ENCODE measurements around the gene CA7.

Gene CA7

DNA sequence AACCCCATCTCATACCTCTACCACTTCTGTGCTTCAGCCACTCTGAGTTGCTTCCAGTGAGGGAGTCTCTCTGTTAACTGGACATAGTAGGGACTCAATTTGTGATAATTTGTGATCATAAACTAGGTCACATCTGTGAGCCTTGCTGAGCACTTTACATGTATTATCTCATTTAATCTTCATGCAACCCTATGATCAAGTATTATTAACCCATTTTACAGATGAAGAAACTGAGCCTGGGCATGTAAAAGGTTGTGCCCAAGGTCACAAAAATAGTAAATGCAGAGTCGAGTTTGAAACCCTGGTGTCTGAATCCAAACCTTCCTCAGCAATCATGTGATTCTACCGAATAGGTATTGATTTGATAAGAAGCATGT, 54.7 kb downstream of the CA7 start:
- no peak for DNase-seq (ENCODE audit: low read depth)

DNA sequence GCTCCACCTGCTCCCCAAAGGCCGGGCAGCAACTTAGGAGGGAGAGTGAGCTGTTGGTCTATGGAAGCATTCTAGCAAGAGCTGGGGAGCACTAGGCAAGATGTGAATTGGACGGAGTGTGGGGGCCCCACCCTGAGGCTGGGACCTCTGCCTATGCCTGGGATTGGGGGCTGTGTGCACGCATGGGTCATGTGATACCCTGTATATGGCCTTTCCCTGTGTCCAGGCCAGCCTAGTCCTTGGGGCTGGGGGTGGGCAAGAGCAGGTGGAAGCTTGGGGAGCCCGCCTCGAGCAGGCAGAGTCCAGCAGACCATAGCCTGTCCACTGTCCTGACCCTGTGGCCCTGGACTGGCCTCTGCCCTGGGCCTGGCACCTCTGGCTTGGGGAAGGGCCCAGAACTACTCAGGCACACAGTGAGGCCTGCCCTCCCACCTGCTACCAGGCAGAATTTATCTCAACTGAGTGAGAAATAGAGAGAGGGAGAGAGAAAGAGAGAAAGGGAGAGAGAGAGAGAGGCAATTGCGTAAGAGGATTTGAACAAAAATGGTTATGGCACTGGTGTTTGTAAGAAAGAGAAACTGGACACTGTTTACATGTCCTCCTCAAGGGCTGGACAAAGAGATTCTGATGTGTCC, 55.2 kb downstream of the CA7 start:
- DNase-seq (ENCODE audit: low read depth), result peak; percentile 78

DNA sequence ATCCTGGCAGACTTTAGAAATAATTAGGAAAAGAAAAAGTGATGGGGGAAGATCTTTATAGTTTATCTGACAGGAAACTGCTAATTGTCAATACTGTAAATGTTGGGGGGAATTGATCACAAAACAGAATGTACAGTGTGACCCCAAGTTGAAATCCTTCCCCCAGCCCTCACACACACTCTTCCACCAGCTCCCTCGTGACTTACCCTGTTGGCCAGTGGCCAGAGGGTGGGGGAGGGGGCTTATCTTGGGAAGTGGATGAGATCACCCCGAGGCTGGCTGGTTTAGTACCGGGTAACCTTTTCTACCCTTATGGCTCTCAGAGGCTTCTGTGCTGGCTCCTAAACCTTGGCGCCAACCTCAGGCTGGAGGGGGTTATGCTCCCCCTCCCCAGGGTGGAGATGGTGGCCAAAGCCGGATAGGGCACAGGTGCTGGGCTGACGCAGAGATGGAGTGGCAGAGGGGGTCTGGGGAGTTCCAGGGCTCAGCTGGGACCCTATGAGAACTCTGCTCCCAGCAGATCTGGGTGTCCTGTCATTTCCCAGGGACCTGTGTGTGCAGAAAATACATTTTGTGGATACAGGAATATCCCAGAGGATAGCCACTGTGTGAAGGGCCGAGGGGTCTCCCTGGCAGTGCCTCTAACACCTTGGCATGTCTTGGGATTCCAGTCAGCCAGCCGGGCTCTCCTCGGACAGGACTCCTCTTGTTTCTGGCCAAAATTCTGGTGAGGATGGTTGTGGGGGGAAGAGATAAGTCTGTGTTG, 55.9 kb downstream of the CA7 start:
- peak; percentile 84 for DNase-seq (ENCODE audit: low read depth)

DNA sequence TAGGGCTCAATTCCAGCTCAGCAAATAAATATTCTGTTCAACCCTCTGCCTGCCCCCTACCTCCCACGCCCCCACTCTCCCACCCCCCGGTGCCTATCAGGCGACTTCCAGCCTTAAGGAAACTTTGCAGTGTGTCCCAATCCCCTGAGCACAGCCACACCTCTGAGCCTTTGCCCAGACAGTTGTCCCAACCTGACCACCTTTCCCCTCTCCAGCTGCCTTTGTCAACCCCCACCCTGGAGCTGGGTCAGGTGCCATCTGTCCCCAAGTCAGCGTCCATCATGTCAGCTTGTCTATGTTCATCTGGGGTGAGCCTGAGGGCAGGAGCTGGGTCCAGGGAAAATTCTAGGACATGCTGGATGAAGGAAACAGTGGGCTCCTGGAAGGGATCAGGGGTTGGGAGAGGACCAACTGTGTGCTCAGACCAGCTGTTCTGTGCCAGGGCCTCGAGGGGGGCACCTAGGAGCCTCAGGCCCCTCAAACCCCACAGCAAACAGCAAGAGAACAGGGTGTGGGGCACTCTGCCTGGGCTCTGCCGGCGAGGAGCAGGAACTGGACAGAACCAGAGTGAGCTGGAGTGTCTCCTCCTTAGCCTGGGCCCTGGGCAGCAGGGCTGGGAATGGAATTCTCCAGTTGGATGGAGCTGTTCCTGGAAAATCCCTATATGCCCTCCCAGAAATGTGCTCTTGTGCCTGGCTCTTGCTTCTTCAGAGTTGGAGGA, 56.7 kb downstream of the CA7 start:
- DNase-seq (ENCODE audit: low read depth), result no peak

DNA sequence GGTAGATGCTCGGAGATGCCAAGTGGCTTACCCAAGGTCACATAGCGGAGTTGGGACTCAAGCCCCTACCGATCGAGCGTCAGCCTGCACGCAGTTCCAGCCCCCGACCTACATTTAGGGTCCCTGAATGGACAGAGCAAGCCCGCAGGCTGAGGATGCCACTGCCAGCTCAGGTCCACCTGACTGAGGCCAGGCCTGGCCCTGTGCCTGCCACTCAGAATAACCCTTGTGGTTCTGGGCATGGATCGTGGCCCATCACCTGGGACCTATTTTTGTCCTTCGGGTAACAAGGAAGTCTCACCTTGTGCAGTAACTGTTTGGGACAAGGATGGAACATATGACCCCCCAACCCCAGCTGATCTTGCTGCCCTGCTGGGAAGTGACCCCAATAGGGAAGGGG, 57.4 kb downstream of the CA7 start:
- DNase-seq (ENCODE audit: low read depth), result no peak

DNA sequence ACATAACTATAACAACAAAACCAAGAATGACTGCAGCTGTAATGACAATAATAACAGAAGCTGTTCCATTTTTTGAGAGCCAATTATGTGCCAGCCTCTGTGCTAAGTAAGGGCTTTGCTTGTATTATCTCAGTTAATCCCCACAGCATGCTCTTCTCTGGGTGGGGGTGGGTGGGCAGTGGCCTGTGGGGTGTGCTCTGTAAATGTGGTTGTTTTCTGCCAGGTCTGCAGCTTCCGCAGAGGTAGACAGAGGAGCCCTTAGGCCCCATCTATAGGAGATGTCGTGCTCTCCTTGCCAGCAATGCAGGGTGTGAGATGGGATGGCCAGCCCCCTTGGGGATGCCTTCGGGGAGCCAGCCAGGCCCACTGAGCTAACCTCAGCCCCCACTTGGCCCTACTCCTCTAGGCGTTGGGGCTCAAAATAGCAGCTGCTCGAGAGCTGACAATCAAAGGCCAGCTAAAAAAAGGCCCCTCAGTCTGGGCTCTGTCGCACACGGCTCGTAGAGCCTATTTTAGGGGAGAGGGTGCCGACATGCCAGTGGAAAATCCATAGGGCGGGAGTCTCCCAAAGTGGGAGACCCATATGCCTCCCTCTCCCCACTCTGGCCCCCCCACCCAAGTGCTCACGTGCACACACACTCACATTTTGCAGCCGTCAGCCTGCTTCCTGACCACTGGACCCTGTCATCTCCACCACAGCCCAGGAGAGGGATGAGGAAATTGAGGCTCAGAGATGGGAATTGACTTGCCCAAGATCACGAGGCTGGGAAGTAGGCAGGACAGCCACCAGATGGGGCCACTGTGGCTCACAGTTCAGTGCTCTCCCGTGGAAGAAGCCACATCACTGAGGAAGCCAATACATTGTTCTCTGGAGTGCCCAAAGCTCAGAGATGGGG, 58.7 kb downstream of the CA7 start:
- no peak for DNase-seq (ENCODE audit: low read depth)

Data from iris pigment epithelial cell (primary cell).